Measurements from ENCODE around the gene GBE1.

- TF ChIP-seq SAP30 (IDR thresholded peaks at IDR 0.05; ENCODE audit: borderline replicate concordance, insufficient read depth, low read depth, low read length, poor library complexity, severe bottlenecking) (no peak), ZNF253 (CRISPR knock-in tag; conservative IDR thresholded peaks at IDR 0.05) (no peak), EZH2 (IDR thresholded peaks at IDR 0.05; ENCODE audit: borderline replicate concordance, low read depth, low read length) (no peak), JUNB (CRISPR knock-in tag; conservative IDR thresholded peaks at IDR 0.05) (no peak), PHF21A (IDR thresholded peaks at IDR 0.05; ENCODE audit: borderline replicate concordance, low read depth) (no peak), ZNF175 (CRISPR knock-in tag; IDR thresholded peaks at IDR 0.05; ENCODE audit: low read depth) (no peak), CREM (IDR thresholded peaks at IDR 0.05; ENCODE audit: low read depth) (no peak), HMGXB4 (CRISPR knock-in tag; IDR thresholded peaks at IDR 0.05) (no peak), PURB (CRISPR knock-in tag; IDR thresholded peaks at IDR 0.05; ENCODE audit: low read depth) (no peak), ARID3B (CRISPR knock-in tag; IDR thresholded peaks at IDR 0.05; ENCODE audit: borderline replicate concordance) (no peak), HDAC2 (IDR thresholded peaks at IDR 0.05) (no peak), CTCF (IDR thresholded peaks at IDR 0.05 in 2 of 3, conservative IDR thresholded peaks at IDR 0.05 in 1 of 3; ENCODE audit: insufficient read depth in 2 of 3, low read depth in 1 of 3, low read length in 3 of 3) (no peak), NCOA2 (IDR thresholded peaks at IDR 0.05; ENCODE audit: partially characterized antibody in 2 of 2) (no peak), ZNF12 (CRISPR knock-in tag; IDR thresholded peaks at IDR 0.05) (no peak)
Observed at GRCh38 chr3:81496407-81497104, 264.9 kb downstream of the GBE1 start.
